Fibroblast of the aortic adventitia (primary cell): ENCODE data around the gene ZNF43. TPM values are rescaled to one million over a fixed set of nuclear protein-coding genes. Genes with fewer than 3 reads are reported as not detected.
A peak's percentile ranks its signal among the peaks of the same experiment; 100 is the strongest.
"Not testable (repeated sequence)": the region's sequence is repeated elsewhere in the genome, so short reads cannot be mapped to it uniquely, and the experiment has no call there.

Source experiments
- DNase-seq: peaks from one replicate; pipeline ENCODE4 v3.0.0-alpha.2; 2010; ENCODE audit warnings: low read depth
- H3K4me3 ChIP-seq: 2 replicates; pipeline ENCODE4 v1.5.1; 2011; ENCODE audit warnings: low read depth, mild to moderate bottlenecking, control low read depth, low read length, moderate library complexity
- CTCF ChIP-seq: IDR thresholded peaks from 2 replicates; pipeline ENCODE4 v1.5.1; 2011; ENCODE audit warnings: mild to moderate bottlenecking, low read length, control low read depth, inconsistent platforms; ENCODE audit not compliant: insufficient read depth
- total RNA-seq: library from RNA; depleted of rRNA; stranded (reverse); fragments of >200 nt; gene quantifications from 2 replicates; pipeline ENCODE4 v1.2.3, GENCODE V29; 2012; ENCODE audit warnings: low replicate concordance

The ZNF43 gene
- total RNA-seq, 1 donor, result 13.6 TPM

DNA sequence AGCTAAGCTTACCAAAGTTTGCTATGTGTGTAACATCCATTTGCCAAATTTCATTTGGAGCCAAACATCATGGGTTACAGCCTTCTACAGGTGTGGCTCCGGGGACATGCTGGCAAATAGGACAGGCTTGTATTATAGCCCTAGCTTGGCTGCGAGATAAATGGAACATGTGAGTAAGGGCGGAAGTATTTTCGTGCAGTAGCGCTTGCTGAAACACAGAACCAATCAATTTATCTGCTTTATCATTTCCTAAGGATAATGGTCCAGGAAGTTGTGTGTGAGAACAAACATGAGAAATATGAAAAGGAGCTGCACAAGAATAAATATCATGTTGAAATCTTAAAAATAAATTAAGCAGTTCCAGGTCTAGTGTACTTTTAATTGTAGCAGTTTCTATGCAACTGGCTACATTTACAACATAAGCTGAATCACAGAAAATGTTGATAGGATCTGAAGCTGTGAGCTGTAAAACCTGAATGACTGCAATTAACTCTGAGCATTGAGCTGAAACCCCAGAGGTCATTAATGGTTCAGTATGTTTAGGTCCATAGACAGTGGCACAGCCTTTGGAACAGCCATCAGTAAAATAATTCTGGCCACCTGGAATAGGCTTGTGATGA lies 46.4 kb downstream of the ZNF43 start:
- H3K4me3 ChIP-seq, result no peak overlapping the region
- DNase-seq, result no peak
- no peak for TF ChIP-seq CTCF

DNA sequence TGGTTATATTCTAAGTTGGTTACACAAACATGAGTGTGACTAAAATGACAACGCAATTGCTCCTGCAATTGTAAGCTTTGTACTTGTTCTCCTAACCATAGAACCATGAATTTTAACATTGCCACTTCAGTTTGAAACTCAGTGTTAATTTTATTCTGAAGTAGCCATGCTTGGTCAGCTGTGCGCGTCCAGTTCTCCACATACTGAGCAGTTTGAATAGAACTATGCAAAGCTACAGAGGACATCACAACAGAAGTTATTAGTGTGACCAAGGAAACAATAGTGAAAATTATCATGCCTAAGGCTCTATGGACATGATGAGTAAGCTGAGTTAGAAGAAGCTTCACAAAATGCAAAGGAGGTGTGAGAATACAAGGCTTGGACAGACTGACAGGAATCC lies 49.0 kb downstream of the ZNF43 start:
- H3K4me3 ChIP-seq, result no peak overlapping the region
- no peak for TF ChIP-seq CTCF
- DNase-seq, result no peak

- DNase-seq, H3K4me3 ChIP-seq: not testable (repeated sequence)
These were observed 60.2 kb downstream of the ZNF43 start for GRCh38 chr19:21775792-21776191.

- H3K4me3 ChIP-seq, result peak within 1 kb of the TSS; percentile 92
- DNase-seq, result peak; percentile 91
- no peak for TF ChIP-seq CTCF
These were observed 68.7 kb downstream of the ZNF43 start, which contains the start of gene ZNF100 for GRCh38 chr19:21767065-21767800. ZNF100 (minus strand) TSS chr19:21767579; CDS start chr19:21767429, 150 bp downstream.

DNA sequence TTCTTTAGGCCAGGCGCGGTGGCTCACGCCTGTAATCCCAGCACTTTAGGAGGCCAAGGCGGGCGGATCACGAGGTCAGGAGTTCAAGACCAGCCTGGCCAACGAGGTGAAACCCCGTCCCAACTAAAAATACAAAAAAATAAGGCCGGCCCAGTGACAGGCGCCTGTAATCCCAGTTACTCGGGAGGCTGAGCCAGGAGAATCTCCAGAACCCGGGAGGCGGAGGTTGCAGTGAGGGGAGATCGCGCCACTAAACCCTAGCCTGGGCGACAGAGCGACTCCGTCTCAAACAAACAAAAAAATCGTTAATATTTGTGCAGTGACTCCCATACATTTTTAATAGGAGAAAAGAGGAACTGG lies 69.3 kb downstream of the ZNF43 start:
- DNase-seq, result not testable (repeated sequence)
- H3K4me3 ChIP-seq, result peak overlapping the region; percentile 92

DNA sequence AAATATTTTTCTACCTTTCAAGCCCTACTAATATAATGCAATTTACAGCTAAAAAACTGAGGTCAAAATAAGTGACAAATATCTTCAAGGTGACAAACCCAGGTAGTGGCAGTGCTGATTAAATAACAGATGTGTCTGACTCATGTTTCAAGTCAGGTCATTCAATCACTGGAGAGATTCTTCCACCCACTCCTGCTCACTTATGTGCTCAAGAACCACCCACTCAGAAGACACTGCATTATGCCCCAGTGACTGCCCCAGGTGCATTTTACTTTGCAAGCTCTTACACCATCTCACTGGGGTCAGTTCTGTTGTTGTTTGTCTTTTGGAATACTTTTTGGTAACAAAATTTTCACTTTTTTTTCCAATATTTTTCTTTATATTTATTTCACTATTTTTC lies 70.8 kb downstream of the ZNF43 start:
- no peak overlapping the region for H3K4me3 ChIP-seq
- TF ChIP-seq CTCF, result no peak
- no peak for DNase-seq

DNA sequence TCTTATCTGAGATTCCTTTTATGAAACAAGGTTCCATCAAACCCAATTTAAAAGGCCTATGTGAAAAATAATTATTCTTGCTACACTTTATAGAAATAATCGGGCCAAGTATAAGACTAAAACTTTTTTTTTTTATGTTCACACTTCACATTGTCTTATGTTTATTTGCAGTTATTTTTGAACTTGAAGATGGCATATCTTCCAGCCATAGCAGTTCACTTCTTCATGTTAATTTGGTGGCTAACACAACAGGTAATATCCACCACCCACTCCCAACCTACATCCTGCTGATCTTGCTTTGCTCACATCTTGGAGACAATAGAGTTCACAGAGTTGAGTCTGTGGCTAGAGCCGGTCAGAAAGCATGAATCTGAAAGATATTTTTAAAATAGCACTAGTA lies 74.4 kb downstream of the ZNF43 start:
- not testable (repeated sequence) for DNase-seq, H3K4me3 ChIP-seq

DNA sequence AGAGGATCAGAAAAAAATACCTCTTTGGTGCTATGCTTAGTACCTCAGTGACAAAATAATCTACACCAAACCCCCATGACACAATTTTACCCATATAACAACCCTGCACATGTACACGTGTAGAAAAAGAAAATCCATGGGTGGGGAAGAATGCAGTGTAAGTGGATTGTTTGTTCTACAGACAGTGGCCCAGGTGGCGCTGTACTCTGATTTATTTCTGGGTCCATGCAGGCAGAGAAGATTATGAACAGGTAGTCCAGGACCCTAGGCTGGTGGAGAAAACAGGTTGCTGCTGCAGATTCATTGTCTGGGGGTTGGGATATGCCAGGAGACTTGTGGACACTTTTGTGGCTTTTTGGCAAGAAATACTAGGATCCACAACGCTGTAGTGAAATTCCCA lies 77.7 kb downstream of the ZNF43 start:
- no peak overlapping the region for H3K4me3 ChIP-seq
- no peak for TF ChIP-seq CTCF
- no peak for DNase-seq

GRCh38 chr19:21755555-21755954 lies 80.4 kb downstream of the ZNF43 start:
- H3K4me3 ChIP-seq, DNase-seq: not testable (repeated sequence)

Other genes starting within 250 kb of the ZNF43 start
- gene ZNF100, start 68.6 kb downstream of the ZNF43 start, total RNA-seq, result 2.4 and 5.2 TPM in 2 replicates
- 0.09 and 1.5 TPM in 2 replicates for gene ZNF208, start 174.8 kb upstream of the ZNF43 start, total RNA-seq
- gene ZNF257, start 216.3 kb upstream of the ZNF43 start, total RNA-seq, result 0.54 and 0.57 TPM in 2 replicates